Cardiac fibroblast (primary cell): ENCODE results near the gene EMP3.
A peak's percentile ranks its signal among the peaks of the same experiment; 100 is the strongest.

Source experiments
- DNase-seq, 2 donors: peaks; one replicate each; pipeline versions ENCODE4 v3.0.0 to v3.0.0-alpha.2; 2010; ENCODE audit warnings: low read depth in 2 of 2
- H3K4me3 ChIP-seq, 2 donors: replicated peaks in 1 of 2; 1 replicate in 1 of 2; 2 replicates in 1 of 2; pipeline ENCODE4 v1.5.1; 2011; ENCODE audit warnings: low read depth in 2 of 2, low read length in 2 of 2, mild to moderate bottlenecking in 2 of 2, moderate library complexity in 1 of 2
- CTCF ChIP-seq: IDR thresholded peaks from one replicate; pipeline ENCODE4 v1.5.1; 2011; ENCODE audit warnings: low read depth, mild to moderate bottlenecking, low read length, inconsistent platforms

Gene EMP3

GRCh38 chr19:48325265-48325910 lies at the start of gene EMP3:
TSS of gene EMP3 (plus strand) at chr19:48325552. CDS start at chr19:48326845, 1,293 bp downstream.
- no peak for TF ChIP-seq CTCF
- peak within 1 kb of the TSS; percentile 70 to 76 for H3K4me3 ChIP-seq
- DNase-seq = peak; percentile 94 to 96

- no peak for DNase-seq
- TF ChIP-seq CTCF = no peak
- H3K4me3 ChIP-seq = no peak overlapping the region
Observed at GRCh38 chr19:48279747-48280146, 45.6 kb upstream of the EMP3 start.

- TF ChIP-seq CTCF = no peak
- DNase-seq = peak; percentile 77 to 94
- no peak overlapping the region for H3K4me3 ChIP-seq
Observed at GRCh38 chr19:48283908-48284307, 41.4 kb upstream of the EMP3 start.

- DNase-seq = peak in 1 of 2 donors; percentile 12
- H3K4me3 ChIP-seq = no peak overlapping the region
- no peak for TF ChIP-seq CTCF
Observed at GRCh38 chr19:48284896-48285295, 40.5 kb upstream of the EMP3 start.

- no peak for TF ChIP-seq CTCF
- H3K4me3 ChIP-seq = no peak overlapping the region
- no peak for DNase-seq
Observed at GRCh38 chr19:48287748-48288147, 37.6 kb upstream of the EMP3 start.

GRCh38 chr19:48290401-48290770 lies 35.0 kb upstream of the EMP3 start:
- H3K4me3 ChIP-seq = peak overlapping the region; percentile 13 to 24
- DNase-seq = peak; percentile 25 to 36
- no peak for TF ChIP-seq CTCF
